Measurements from ENCODE around the gene UBAP1L. TPM values are rescaled to one million over a fixed set of nuclear protein-coding genes. Genes with fewer than 3 reads are reported as not detected.
A peak's percentile ranks its signal among the peaks of the same experiment; 100 is the strongest.
"Not testable (repeated sequence)": the region's sequence is repeated elsewhere in the genome, so short reads cannot be mapped to it uniquely, and the experiment has no call there.

UBAP1L gene
- total RNA-seq, 1 donor from 2014 or later, result 4.6 TPM

GRCh38 chr15:65081270-65081669 is 33.7 kb downstream of the UBAP1L start:
- Mint-ChIP-seq H3K4me3 (ENCODE audit: unreplicated experiment) (no peak overlapping the region), H3K36me3 (ENCODE audit: unreplicated experiment) (no peaks in the 10 kb centered on the region), H3K27ac (ENCODE audit: unreplicated experiment) (no peak overlapping the region), H3K9me3 (ENCODE audit: unreplicated experiment) (peaks cover 4% of the 10 kb centered on the region), H3K27me3 (ENCODE audit: unreplicated experiment) (peaks cover 12% of the 10 kb centered on the region), H3K4me1 (ENCODE audit: low read depth, unreplicated experiment) (peaks cover 36% of the 10 kb centered on the region)
- DNase-seq, result no peak
- TF ChIP-seq, protein P1, sequence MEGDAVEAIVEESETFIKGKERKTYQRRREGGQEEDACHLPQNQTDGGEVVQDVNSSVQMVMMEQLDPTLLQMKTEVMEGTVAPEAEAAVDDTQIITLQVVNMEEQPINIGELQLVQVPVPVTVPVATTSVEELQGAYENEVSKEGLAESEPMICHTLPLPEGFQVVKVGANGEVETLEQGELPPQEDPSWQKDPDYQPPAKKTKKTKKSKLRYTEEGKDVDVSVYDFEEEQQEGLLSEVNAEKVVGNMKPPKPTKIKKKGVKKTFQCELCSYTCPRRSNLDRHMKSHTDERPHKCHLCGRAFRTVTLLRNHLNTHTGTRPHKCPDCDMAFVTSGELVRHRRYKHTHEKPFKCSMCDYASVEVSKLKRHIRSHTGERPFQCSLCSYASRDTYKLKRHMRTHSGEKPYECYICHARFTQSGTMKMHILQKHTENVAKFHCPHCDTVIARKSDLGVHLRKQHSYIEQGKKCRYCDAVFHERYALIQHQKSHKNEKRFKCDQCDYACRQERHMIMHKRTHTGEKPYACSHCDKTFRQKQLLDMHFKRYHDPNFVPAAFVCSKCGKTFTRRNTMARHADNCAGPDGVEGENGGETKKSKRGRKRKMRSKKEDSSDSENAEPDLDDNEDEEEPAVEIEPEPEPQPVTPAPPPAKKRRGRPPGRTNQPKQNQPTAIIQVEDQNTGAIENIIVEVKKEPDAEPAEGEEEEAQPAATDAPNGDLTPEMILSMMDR (IDR thresholded peaks at IDR 0.05; ENCODE audit: partially characterized antibody, unreplicated experiment), result no peak

DNA sequence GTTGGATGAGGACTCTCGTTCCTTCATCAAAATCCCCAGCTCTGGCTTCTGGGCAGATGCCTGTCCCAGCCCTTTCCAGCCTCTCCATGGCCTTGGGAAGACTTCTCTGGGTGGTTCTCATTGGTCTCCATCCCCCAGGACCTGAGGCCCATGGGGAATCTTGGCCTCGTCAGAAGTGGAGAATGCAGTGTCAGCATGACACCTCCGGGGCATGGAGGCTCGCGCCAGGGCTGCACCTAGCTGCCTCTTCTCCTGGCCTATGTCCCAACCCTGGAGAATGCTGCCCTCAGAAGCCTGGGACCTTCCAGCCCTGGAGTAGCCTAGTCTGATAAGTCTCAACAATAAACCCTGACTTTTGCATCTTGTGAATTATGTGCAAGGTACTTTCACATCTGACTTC is 35.4 kb downstream of the UBAP1L start:
- Mint-ChIP-seq H3K27me3 (ENCODE audit: unreplicated experiment) (peaks cover 12% of the 10 kb centered on the region), H3K27ac (ENCODE audit: unreplicated experiment) (no peak overlapping the region), H3K36me3 (ENCODE audit: unreplicated experiment) (no peaks in the 10 kb centered on the region), H3K4me1 (ENCODE audit: low read depth, unreplicated experiment) (peaks cover 27% of the 10 kb centered on the region), H3K4me3 (ENCODE audit: unreplicated experiment) (no peak overlapping the region), H3K9me3 (ENCODE audit: unreplicated experiment) (peaks cover 3% of the 10 kb centered on the region)
- DNase-seq, result no peak
- TF ChIP-seq, protein P1 (IDR thresholded peaks at IDR 0.05; ENCODE audit: partially characterized antibody, unreplicated experiment), result no peak

GRCh38 chr15:65077981-65078352 is 37.0 kb downstream of the UBAP1L start:
- Mint-ChIP-seq H3K4me1 (ENCODE audit: low read depth, unreplicated experiment) (peaks cover 16% of the 10 kb centered on the region), H3K27me3 (ENCODE audit: unreplicated experiment) (peaks cover 7% of the 10 kb centered on the region), H3K36me3 (ENCODE audit: unreplicated experiment) (no peaks in the 10 kb centered on the region), H3K4me3 (ENCODE audit: unreplicated experiment) (no peak overlapping the region), H3K9me3 (ENCODE audit: unreplicated experiment) (no peaks in the 10 kb centered on the region), H3K27ac (ENCODE audit: unreplicated experiment) (no peak overlapping the region)
- peak; percentile 73 for DNase-seq
- TF ChIP-seq, protein P1 (IDR thresholded peaks at IDR 0.05; ENCODE audit: partially characterized antibody, unreplicated experiment), result peak; percentile 22

GRCh38 chr15:65077291-65077980 is 37.6 kb downstream of the UBAP1L start:
- Mint-ChIP-seq H3K36me3 (ENCODE audit: unreplicated experiment) (no peaks in the 10 kb centered on the region), H3K4me3 (ENCODE audit: unreplicated experiment) (no peak overlapping the region), H3K27ac (ENCODE audit: unreplicated experiment) (no peak overlapping the region), H3K27me3 (ENCODE audit: unreplicated experiment) (peaks cover 7% of the 10 kb centered on the region), H3K9me3 (ENCODE audit: unreplicated experiment) (no peaks in the 10 kb centered on the region), H3K4me1 (ENCODE audit: low read depth, unreplicated experiment) (peaks cover 11% of the 10 kb centered on the region)
- TF ChIP-seq, protein P1 (IDR thresholded peaks at IDR 0.05; ENCODE audit: partially characterized antibody, unreplicated experiment), result no peak
- DNase-seq, result no peak

DNA sequence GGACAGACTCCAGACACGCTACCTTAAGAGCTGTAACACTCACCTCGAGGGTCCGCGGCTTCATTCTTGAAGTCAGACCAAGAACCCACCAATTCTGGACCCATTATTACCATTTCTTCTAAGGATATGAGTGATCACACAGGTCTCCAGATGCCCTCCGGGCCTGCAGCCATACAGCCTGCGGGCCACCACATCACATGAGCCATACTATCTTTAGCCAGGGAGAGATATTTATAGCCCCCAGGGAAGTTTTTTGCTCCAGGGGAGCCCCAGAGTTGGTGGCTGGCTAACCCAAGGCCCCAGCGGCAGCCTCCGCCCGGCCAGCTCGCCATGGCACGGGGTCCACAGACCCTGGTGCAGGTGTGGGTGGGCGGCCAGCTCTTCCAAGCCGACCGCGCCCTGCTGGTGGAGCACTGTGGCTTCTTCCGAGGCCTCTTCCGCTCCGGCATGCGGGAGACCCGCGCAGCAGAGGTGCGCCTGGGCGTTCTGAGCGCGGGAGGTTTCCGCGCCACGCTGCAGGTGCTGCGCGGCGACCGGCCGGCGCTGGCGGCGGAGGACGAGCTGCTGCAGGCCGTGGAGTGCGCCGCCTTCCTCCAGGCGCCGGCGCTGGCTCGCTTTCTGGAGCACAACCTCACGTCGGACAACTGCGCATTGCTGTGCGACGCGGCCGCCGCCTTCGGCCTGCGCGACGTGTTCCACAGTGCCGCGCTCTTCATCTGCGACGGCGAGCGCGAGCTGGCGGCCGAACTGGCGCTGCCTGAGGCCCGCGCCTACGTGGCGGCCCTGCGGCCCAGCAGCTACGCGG is 38.3 kb downstream of the UBAP1L start, which contains the start of gene KBTBD13:
TSS of gene KBTBD13 (plus strand) at position 261 of the 805 bp plus-strand sequence. CDS start at position 331, 70 bp downstream.
- TF ChIP-seq, protein P1 (IDR thresholded peaks at IDR 0.05; ENCODE audit: partially characterized antibody, unreplicated experiment), result no peak
- Mint-ChIP-seq H3K27me3 (ENCODE audit: unreplicated experiment) (peaks cover 7% of the 10 kb centered on the region), H3K4me1 (ENCODE audit: low read depth, unreplicated experiment) (peaks cover 6% of the 10 kb centered on the region), H3K4me3 (ENCODE audit: unreplicated experiment) (no peak within 1 kb of the TSS), H3K27ac (ENCODE audit: unreplicated experiment) (no peak within 1 kb of the TSS), H3K9me3 (ENCODE audit: unreplicated experiment) (no peaks in the 10 kb centered on the region), H3K36me3 (ENCODE audit: unreplicated experiment) (no peaks in the 10 kb centered on the region)
- no peak for DNase-seq

- H3K4me1 Mint-ChIP-seq (ENCODE audit: low read depth, unreplicated experiment); H3K36me3 Mint-ChIP-seq (ENCODE audit: unreplicated experiment); H3K4me3 Mint-ChIP-seq (ENCODE audit: unreplicated experiment); DNase-seq; H3K9me3 Mint-ChIP-seq (ENCODE audit: unreplicated experiment); H3K27me3 Mint-ChIP-seq (ENCODE audit: unreplicated experiment); H3K27ac Mint-ChIP-seq (ENCODE audit: unreplicated experiment): not testable (repeated sequence)
These were observed 39.2 kb downstream of the UBAP1L start for GRCh38 chr15:65075607-65076395.
